Embryonic facial prominence (tissue), 1 donor: Measurements from ENCODE around the gene CAPN3.
"Not testable (repeated sequence)": the region's sequence is repeated elsewhere in the genome, so short reads cannot be mapped to it uniquely, and the experiment has no call there.

ENCODE experiments used
- DNase-seq: peaks from one replicate; pipeline ENCODE4 v3.0.0-alpha.2; 2016; ENCODE audit errors: extremely low spot score

The CAPN3 gene

GRCh38 chr15:42359249-42359648, at the start of gene CAPN3:
CAPN3 (plus strand) TSS chr15:42359501; CDS start chr15:42359806, 305 bp downstream.
- no peak for DNase-seq

- no peak for DNase-seq
Observed at GRCh38 chr15:42313463-42313862, 45.8 kb upstream of the CAPN3 start.

- DNase-seq: no peak
Observed at GRCh38 chr15:42314818-42315217, 44.5 kb upstream of the CAPN3 start.

GRCh38 chr15:42315521-42315920, 43.8 kb upstream of the CAPN3 start:
- DNase-seq: no peak

GRCh38 chr15:42316282-42316805, 43.0 kb upstream of the CAPN3 start:
- not testable (repeated sequence) for DNase-seq

- DNase-seq: no peak
Observed at GRCh38 chr15:42319206-42319605, 40.1 kb upstream of the CAPN3 start.

GRCh38 chr15:42324308-42324707, 35.0 kb upstream of the CAPN3 start:
- DNase-seq: no peak

- no peak for DNase-seq
Observed at GRCh38 chr15:42329161-42329560, 30.1 kb upstream of the CAPN3 start.

- no peak for DNase-seq
Observed at GRCh38 chr15:42329992-42330391, 29.3 kb upstream of the CAPN3 start.

- DNase-seq: no peak
Observed at GRCh38 chr15:42331235-42331634, 28.1 kb upstream of the CAPN3 start.

GRCh38 chr15:42332331-42332730, 27.0 kb upstream of the CAPN3 start:
- no peak for DNase-seq

- no peak for DNase-seq
Observed at GRCh38 chr15:42335074-42335473, 24.2 kb upstream of the CAPN3 start.

- DNase-seq: not testable (repeated sequence)
Observed at GRCh38 chr15:42336650-42337049, 22.7 kb upstream of the CAPN3 start.

GRCh38 chr15:42337104-42337503, 22.2 kb upstream of the CAPN3 start:
- not testable (repeated sequence) for DNase-seq

GRCh38 chr15:42338500-42338899, 20.8 kb upstream of the CAPN3 start:
- DNase-seq: no peak

GRCh38 chr15:42343596-42344232, 15.6 kb upstream of the CAPN3 start:
- DNase-seq: no peak

GRCh38 chr15:42344763-42345162, 14.5 kb upstream of the CAPN3 start:
- no peak for DNase-seq

GRCh38 chr15:42345504-42345903, 13.8 kb upstream of the CAPN3 start:
- no peak for DNase-seq

- no peak for DNase-seq
Observed at GRCh38 chr15:42348083-42348482, 11.2 kb upstream of the CAPN3 start.

GRCh38 chr15:42349186-42349585, 10.1 kb upstream of the CAPN3 start:
- no peak for DNase-seq

GRCh38 chr15:42352401-42352800, 6.9 kb upstream of the CAPN3 start:
- no peak for DNase-seq

GRCh38 chr15:42353061-42353460, 6.2 kb upstream of the CAPN3 start:
- DNase-seq: no peak

GRCh38 chr15:42354824-42355223, 4.5 kb upstream of the CAPN3 start:
- no peak for DNase-seq

- DNase-seq: no peak
Observed at GRCh38 chr15:42355291-42355690, 4.0 kb upstream of the CAPN3 start.
